ENCODE measurements around the gene PLXNC1.

DNA sequence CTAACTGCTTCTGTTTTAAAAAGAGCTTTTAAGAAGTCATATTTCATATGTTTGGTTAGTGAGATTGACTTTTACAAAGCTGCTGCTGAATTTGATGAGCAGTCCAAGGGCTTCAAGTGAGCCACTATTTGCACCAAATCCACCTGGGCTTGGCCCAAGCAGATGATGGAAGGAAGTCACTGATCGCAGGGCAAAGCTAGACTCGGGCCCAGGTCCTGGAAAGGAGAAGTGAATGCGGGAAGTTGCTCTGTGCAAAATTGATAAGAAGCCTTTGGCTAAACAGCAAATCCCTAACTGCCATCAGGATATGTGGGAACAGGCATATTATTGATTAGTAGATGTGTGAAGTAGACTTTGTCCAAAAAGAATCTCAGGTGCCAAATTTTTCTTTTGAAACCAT is 30.5 kb downstream of the PLXNC1 start:
- TF ChIP-seq CTCF (IDR thresholded peaks at IDR 0.05) = no peak
- TF ChIP-seq, protein P1, sequence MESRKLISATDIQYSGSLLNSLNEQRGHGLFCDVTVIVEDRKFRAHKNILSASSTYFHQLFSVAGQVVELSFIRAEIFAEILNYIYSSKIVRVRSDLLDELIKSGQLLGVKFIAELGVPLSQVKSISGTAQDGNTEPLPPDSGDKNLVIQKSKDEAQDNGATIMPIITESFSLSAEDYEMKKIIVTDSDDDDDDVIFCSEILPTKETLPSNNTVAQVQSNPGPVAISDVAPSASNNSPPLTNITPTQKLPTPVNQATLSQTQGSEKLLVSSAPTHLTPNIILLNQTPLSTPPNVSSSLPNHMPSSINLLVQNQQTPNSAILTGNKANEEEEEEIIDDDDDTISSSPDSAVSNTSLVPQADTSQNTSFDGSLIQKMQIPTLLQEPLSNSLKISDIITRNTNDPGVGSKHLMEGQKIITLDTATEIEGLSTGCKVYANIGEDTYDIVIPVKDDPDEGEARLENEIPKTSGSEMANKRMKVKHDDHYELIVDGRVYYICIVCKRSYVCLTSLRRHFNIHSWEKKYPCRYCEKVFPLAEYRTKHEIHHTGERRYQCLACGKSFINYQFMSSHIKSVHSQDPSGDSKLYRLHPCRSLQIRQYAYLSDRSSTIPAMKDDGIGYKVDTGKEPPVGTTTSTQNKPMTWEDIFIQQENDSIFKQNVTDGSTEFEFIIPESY (IDR thresholded peaks at IDR 0.05; ENCODE audit: borderline replicate concordance, low read depth) = no peak
- no peak for TF ChIP-seq SIN3A (IDR thresholded peaks at IDR 0.05; ENCODE audit: borderline replicate concordance, low read depth, low read length)
- TF ChIP-seq NRF1 (IDR thresholded peaks at IDR 0.05; ENCODE audit: low read depth, low read length) = no peak
- no peak for TF ChIP-seq TAF1 (IDR thresholded peaks at IDR 0.05; ENCODE audit: borderline replicate concordance, low read depth, low read length)
- no peak for TF ChIP-seq GATA2 (CRISPR knock-in tag; IDR thresholded peaks at IDR 0.05)
- TF ChIP-seq EP300 (IDR thresholded peaks at IDR 0.05; ENCODE audit: borderline replicate concordance in 1 of 2, low read depth in 1 of 2, low read length in 1 of 2) = no peak
- TF ChIP-seq RFX5 (IDR thresholded peaks at IDR 0.05; ENCODE audit: low read length) = no peak
- TF ChIP-seq RCOR1 (IDR thresholded peaks at IDR 0.05; ENCODE audit: low read length) = no peak
- no peak for TF ChIP-seq FOXJ3 (CRISPR knock-in tag; IDR thresholded peaks at IDR 0.05)
- TF ChIP-seq RXRA (IDR thresholded peaks at IDR 0.05; ENCODE audit: borderline replicate concordance, low read depth) = no peak
- no peak for TF ChIP-seq FOXM1 (IDR thresholded peaks at IDR 0.05; ENCODE audit: low read depth)
- TF ChIP-seq, protein P2, sequence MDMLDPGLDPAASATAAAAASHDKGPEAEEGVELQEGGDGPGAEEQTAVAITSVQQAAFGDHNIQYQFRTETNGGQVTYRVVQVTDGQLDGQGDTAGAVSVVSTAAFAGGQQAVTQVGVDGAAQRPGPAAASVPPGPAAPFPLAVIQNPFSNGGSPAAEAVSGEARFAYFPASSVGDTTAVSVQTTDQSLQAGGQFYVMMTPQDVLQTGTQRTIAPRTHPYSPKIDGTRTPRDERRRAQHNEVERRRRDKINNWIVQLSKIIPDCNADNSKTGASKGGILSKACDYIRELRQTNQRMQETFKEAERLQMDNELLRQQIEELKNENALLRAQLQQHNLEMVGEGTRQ (IDR thresholded peaks at IDR 0.05; ENCODE audit: borderline replicate concordance, low read depth, low read length) = no peak
- no peak for TF ChIP-seq RAD21 (IDR thresholded peaks at IDR 0.05; ENCODE audit: low read length)

Data from SK-N-SH (cell line).